Type B pancreatic cell (in vitro differentiated cells): ENCODE results near the gene NPB. TPM values are rescaled to one million over a fixed set of nuclear protein-coding genes. Genes with fewer than 3 reads are reported as not detected.

Experiments
- DNase-seq: peaks from one replicate; pipeline ENCODE4 v3.0.0; 2021; ENCODE audit warnings: mixed read lengths; ENCODE audit not compliant: unreplicated experiment; ENCODE audit errors: extremely low spot score
- H3K27ac Mint-ChIP-seq: 2 replicates; pipeline ENCODE4 v1.8.0; 2021; ENCODE audit warnings: mild to moderate bottlenecking, mixed read lengths
- H3K27me3 Mint-ChIP-seq: 2 replicates; pipeline ENCODE4 v1.8.0; 2021; ENCODE audit warnings: mixed read lengths
- H3K36me3 Mint-ChIP-seq: 2 replicates; pipeline ENCODE4 v1.8.0; 2021; ENCODE audit warnings: mixed read lengths
- H3K4me1 Mint-ChIP-seq: one replicate; pipeline ENCODE4 v1.8.0; 2021; ENCODE audit warnings: mixed read lengths; ENCODE audit not compliant: unreplicated experiment
- H3K4me3 Mint-ChIP-seq: 2 replicates; pipeline ENCODE4 v1.8.0; 2021; ENCODE audit warnings: mild to moderate bottlenecking, mixed read lengths
- H3K9me3 Mint-ChIP-seq: 2 replicates; pipeline ENCODE4 v1.8.0; 2021; ENCODE audit warnings: mixed read lengths
- CTCF ChIP-seq: fragments of 200-600 bp; sonication (generic); conservative IDR thresholded peaks from 2 replicates; pipeline ENCODE4 v1.5.0; 2021; ENCODE audit warnings: antibody characterized with exemption, mild to moderate bottlenecking
- total RNA-seq: library from RNA; stranded (reverse); gene quantifications from 2 replicates; pipeline ENCODE4 v1.2.1, GENCODE V29; 2021; ENCODE audit warnings: low replicate concordance

NPB gene
- total RNA-seq, 1 donor from 2014 or later: 2.5 TPM

- Mint-ChIP-seq H3K4me1 (peaks cover 7% of the 10 kb centered on the region), H3K36me3 (peaks cover 15% of the 10 kb centered on the region), H3K9me3 (no peaks in the 10 kb centered on the region), H3K4me3 (no peak overlapping the region), H3K27ac (no peak overlapping the region), H3K27me3 (peaks cover 9% of the 10 kb centered on the region)
- TF ChIP-seq CTCF: no peak
- DNase-seq: no peak
Measured at GRCh38 chr17:81900181-81900820, 1.7 kb upstream of the NPB start.

- H3K27ac Mint-ChIP-seq: no peak overlapping the region
- peak overlapping the region; percentile 77 for H3K4me3 Mint-ChIP-seq
- peaks cover 7% of the 10 kb centered on the region for H3K4me1 Mint-ChIP-seq
- H3K27me3 Mint-ChIP-seq: peaks cover 9% of the 10 kb centered on the region
- H3K9me3 Mint-ChIP-seq: no peaks in the 10 kb centered on the region
- TF ChIP-seq CTCF: no peak
- peaks cover 15% of the 10 kb centered on the region for H3K36me3 Mint-ChIP-seq
- DNase-seq: no peak
Measured at GRCh38 chr17:81901167-81902022, 643 bp upstream of the NPB start.

DNA sequence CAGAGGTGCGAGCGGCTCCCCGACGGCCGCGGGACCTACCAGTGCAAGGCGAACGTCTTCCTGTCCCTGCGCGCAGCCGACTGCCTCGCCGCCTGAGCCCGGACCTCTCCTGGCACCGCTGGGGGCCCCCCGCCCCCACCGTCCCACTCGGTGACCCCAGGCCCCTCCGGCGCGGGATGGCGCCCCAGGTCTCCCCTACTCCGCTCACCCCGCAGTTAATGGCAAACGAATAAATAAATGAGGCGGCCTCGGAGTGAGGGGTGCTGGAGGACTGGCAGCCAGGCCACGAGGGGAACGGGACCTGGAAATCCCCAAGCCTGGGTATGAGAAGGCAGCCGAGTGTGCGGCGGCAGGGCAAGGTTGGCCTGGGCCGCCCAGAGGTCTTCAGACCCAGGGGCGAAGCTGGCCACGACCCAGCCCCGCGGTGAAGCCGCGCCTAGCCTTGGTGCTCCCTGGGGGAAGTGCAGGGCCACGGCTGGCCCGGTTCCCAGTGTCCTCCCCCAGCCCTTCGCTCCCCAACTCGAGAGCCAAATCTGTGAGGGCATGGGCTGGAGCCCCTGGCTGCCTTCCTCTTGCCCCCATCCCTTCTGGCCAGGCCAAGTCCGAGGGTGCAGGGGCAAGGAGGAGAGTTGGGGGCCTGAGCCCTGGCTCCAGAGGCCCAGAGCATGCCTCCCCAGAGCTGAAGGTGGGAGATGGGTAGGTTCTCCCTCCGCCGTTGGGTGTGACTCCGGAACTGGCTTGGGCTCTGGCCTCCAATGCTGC lies 796 bp downstream of the NPB start:
- H3K4me1 Mint-ChIP-seq: peaks cover 7% of the 10 kb centered on the region
- no peak overlapping the region for H3K27ac Mint-ChIP-seq
- H3K4me3 Mint-ChIP-seq: no peak overlapping the region
- DNase-seq: no peak
- peaks cover 9% of the 10 kb centered on the region for H3K27me3 Mint-ChIP-seq
- H3K9me3 Mint-ChIP-seq: no peaks in the 10 kb centered on the region
- no peak for TF ChIP-seq CTCF
- peaks cover 14% of the 10 kb centered on the region for H3K36me3 Mint-ChIP-seq

- Mint-ChIP-seq H3K4me3 (peak overlapping the region; percentile 61), H3K27me3 (peaks cover 9% of the 10 kb centered on the region), H3K36me3 (peaks cover 12% of the 10 kb centered on the region), H3K27ac (no peak overlapping the region), H3K9me3 (no peaks in the 10 kb centered on the region), H3K4me1 (peaks cover 7% of the 10 kb centered on the region)
- DNase-seq: no peak
- TF ChIP-seq CTCF: no peak
Measured at GRCh38 chr17:81903415-81903831, 1.4 kb downstream of the NPB start.

- Mint-ChIP-seq H3K4me1 (peaks cover 7% of the 10 kb centered on the region), H3K4me3 (no peak overlapping the region), H3K27ac (no peak overlapping the region), H3K27me3 (peaks cover 9% of the 10 kb centered on the region), H3K36me3 (peaks cover 12% of the 10 kb centered on the region), H3K9me3 (no peaks in the 10 kb centered on the region)
- TF ChIP-seq CTCF: no peak
- no peak for DNase-seq
Measured at GRCh38 chr17:81903896-81904599, 2.0 kb downstream of the NPB start.
